ENCODE measurements around the gene AURKAIP1. TPM values are rescaled to one million over a fixed set of nuclear protein-coding genes. Genes with fewer than 3 reads are reported as not detected.

AURKAIP1 gene
- total and polyA plus RNA-seq, 2 of the 13 experiments (the other 11 are each of a cell fraction or from before 2014, with no cell fraction given): 69.5 to 175 TPM

DNA sequence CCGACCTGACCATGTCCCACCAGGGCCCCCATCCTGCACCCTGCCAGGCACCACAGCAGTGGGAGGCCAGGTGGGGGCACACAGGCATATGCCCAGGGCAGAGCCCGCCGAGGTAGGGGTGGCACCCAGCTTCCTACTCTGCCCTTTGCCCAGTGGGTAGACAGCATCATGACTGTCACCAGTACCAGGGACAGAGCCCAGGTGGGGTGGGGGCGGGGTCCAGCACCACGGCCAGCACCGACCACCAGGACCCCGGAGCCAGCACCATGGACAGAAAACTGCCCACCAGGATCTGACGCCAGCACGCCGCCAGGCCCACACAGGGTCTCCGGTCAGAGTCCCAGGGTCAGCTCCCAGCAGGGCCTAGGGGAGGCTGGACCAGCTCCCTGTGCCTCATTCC, 40.2 kb downstream of the AURKAIP1 start (continued):
- TF ChIP-seq RFX1 (IDR thresholded peaks at IDR 0.05) (no peak), EED (CRISPR knock-in tag; IDR thresholded peaks at IDR 0.05) (0 out of 2 replicates have a peak, but pooled peaks have one; percentile 26), ZSCAN22 (CRISPR knock-in tag; IDR thresholded peaks at IDR 0.05) (no peak), SP5 (CRISPR knock-in tag; IDR thresholded peaks at IDR 0.05; ENCODE audit: borderline replicate concordance, low read depth) (0 out of 2 replicates have a peak, but pooled peaks have one; percentile 12), CAMTA2 (CRISPR knock-in tag; IDR thresholded peaks at IDR 0.05; ENCODE audit: borderline replicate concordance) (peak; percentile 80; the same call in 1 of the 2 replicates), ZNF891 (CRISPR knock-in tag; IDR thresholded peaks at IDR 0.05) (no peak), MIER2 (CRISPR knock-in tag; IDR thresholded peaks at IDR 0.05) (peak; percentile 96), MYC (CRISPR knock-in tag; IDR thresholded peaks at IDR 0.05; ENCODE audit: borderline replicate concordance) (peak; percentile 36; the same call in 1 of the 2 replicates), ZNF562 (CRISPR knock-in tag; IDR thresholded peaks at IDR 0.05; ENCODE audit: borderline replicate concordance) (no peak), ZNF672 (CRISPR knock-in tag; IDR thresholded peaks at IDR 0.05) (no peak), CREB1 (IDR thresholded peaks at IDR 0.05) (no peak), CREB1 (CRISPR knock-in tag; IDR thresholded peaks at IDR 0.05) (no peak), ZKSCAN8 (CRISPR knock-in tag; IDR thresholded peaks at IDR 0.05; ENCODE audit: borderline replicate concordance) (no peak), ZNF24 (IDR thresholded peaks at IDR 0.05) (no peak), ZNF605 (CRISPR knock-in tag; IDR thresholded peaks at IDR 0.05) (peak; percentile 74; the same call in 1 of the 2 replicates), ZNF225 (CRISPR knock-in tag; IDR thresholded peaks at IDR 0.05) (no peak), ZNF460 (CRISPR knock-in tag; IDR thresholded peaks at IDR 0.05; ENCODE audit: borderline replicate concordance) (no peak)
- TF ChIP-seq, protein P1, sequence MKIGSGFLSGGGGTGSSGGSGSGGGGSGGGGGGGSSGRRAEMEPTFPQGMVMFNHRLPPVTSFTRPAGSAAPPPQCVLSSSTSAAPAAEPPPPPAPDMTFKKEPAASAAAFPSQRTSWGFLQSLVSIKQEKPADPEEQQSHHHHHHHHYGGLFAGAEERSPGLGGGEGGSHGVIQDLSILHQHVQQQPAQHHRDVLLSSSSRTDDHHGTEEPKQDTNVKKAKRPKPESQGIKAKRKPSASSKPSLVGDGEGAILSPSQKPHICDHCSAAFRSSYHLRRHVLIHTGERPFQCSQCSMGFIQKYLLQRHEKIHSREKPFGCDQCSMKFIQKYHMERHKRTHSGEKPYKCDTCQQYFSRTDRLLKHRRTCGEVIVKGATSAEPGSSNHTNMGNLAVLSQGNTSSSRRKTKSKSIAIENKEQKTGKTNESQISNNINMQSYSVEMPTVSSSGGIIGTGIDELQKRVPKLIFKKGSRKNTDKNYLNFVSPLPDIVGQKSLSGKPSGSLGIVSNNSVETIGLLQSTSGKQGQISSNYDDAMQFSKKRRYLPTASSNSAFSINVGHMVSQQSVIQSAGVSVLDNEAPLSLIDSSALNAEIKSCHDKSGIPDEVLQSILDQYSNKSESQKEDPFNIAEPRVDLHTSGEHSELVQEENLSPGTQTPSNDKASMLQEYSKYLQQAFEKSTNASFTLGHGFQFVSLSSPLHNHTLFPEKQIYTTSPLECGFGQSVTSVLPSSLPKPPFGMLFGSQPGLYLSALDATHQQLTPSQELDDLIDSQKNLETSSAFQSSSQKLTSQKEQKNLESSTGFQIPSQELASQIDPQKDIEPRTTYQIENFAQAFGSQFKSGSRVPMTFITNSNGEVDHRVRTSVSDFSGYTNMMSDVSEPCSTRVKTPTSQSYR (CRISPR knock-in tag; IDR thresholded peaks at IDR 0.05; ENCODE audit: borderline replicate concordance): peak; percentile 32; the same call in 1 of the 2 replicates
- TF ChIP-seq, protein P2, sequence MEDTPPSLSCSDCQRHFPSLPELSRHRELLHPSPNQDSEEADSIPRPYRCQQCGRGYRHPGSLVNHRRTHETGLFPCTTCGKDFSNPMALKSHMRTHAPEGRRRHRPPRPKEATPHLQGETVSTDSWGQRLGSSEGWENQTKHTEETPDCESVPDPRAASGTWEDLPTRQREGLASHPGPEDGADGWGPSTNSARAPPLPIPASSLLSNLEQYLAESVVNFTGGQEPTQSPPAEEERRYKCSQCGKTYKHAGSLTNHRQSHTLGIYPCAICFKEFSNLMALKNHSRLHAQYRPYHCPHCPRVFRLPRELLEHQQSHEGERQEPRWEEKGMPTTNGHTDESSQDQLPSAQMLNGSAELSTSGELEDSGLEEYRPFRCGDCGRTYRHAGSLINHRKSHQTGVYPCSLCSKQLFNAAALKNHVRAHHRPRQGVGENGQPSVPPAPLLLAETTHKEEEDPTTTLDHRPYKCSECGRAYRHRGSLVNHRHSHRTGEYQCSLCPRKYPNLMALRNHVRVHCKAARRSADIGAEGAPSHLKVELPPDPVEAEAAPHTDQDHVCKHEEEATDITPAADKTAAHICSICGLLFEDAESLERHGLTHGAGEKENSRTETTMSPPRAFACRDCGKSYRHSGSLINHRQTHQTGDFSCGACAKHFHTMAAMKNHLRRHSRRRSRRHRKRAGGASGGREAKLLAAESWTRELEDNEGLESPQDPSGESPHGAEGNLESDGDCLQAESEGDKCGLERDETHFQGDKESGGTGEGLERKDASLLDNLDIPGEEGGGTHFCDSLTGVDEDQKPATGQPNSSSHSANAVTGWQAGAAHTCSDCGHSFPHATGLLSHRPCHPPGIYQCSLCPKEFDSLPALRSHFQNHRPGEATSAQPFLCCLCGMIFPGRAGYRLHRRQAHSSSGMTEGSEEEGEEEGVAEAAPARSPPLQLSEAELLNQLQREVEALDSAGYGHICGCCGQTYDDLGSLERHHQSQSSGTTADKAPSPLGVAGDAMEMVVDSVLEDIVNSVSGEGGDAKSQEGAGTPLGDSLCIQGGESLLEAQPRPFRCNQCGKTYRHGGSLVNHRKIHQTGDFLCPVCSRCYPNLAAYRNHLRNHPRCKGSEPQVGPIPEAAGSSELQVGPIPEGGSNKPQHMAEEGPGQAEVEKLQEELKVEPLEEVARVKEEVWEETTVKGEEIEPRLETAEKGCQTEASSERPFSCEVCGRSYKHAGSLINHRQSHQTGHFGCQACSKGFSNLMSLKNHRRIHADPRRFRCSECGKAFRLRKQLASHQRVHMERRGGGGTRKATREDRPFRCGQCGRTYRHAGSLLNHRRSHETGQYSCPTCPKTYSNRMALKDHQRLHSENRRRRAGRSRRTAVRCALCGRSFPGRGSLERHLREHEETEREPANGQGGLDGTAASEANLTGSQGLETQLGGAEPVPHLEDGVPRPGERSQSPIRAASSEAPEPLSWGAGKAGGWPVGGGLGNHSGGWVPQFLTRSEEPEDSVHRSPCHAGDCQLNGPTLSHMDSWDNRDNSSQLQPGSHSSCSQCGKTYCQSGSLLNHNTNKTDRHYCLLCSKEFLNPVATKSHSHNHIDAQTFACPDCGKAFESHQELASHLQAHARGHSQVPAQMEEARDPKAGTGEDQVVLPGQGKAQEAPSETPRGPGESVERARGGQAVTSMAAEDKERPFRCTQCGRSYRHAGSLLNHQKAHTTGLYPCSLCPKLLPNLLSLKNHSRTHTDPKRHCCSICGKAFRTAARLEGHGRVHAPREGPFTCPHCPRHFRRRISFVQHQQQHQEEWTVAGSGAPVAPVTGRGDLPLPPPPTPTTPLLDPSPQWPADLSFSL (CRISPR knock-in tag; IDR thresholded peaks at IDR 0.05): no peak
- TF ChIP-seq, protein P3, sequence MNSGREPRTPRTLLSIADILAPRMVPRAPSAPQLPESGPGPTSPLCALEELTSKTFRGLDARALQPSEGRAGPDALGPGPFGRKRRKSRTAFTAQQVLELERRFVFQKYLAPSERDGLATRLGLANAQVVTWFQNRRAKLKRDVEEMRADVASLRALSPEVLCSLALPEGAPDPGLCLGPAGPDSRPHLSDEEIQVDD (CRISPR knock-in tag; IDR thresholded peaks at IDR 0.05; ENCODE audit: borderline replicate concordance): no peak
